Activated CD8-positive, alpha-beta memory T cell treated with anti-CD3 and anti-CD28 coated beads for 48 hours (primary cell): ENCODE results near the gene WNT7B.

Experiments used
- DNase-seq, 3 experiments: peaks; one replicate each; pipeline ENCODE4 v3.0.0-alpha.2; 2020; ENCODE audit warnings: low read depth in 2 of 3, low spot score in 2 of 3

WNT7B gene

DNA sequence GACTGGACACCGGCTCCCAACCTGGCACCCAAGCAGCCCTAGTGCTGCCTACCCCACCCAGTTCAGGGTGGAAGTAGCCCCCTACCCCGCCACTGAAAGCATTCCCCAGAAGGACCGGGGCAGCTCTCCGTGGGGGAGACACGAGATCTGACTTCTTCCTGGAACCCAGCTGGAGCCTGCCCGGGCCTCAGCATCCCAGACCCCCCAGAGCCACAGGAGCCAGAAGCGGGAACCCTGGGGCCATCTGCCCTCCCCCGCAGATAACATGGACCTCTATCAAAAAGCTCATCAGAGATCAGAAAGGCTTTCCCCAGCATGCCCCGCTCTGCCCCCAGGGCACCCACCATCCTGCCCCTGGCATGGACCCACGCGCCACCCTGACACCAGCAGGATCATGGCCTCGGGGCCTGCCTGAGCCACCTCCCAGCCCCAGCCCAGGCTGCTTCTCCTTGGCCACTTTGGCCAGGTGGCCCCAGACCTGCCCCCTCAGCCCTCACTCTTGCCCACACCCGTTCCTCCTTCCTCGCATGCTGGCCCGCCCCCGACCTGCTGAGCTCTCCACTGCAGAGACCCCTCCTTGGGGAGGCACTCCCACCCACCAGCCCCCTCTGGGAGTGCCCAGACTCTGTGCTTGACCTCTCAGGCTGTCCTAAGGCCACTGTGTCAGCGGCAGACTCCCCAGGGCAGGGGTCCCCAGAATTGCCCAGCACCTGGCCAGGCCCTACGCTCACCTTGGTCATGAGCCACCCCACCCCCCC is 17.1 kb downstream of the WNT7B start:
- DNase-seq = no peak

DNA sequence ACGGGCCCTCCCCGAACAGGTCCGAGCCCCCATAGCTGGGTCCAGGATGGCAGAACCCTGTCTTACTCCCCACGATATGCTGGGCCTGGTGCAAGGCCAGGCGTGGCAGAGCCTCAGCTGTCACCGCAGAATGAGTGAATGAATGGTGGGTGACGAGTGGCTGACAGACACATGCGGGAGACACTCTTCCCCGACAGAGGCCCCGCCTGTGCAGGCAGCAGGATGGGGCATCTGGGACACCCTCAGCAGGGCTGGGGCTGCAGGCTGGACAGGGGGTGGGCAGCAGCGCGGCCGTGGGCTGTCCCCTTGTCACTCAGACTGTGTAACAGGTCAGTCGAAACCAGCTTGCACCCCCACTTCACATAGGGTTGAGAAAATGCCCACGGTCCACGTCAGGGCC is 18.0 kb downstream of the WNT7B start:
- no peak for DNase-seq

DNA sequence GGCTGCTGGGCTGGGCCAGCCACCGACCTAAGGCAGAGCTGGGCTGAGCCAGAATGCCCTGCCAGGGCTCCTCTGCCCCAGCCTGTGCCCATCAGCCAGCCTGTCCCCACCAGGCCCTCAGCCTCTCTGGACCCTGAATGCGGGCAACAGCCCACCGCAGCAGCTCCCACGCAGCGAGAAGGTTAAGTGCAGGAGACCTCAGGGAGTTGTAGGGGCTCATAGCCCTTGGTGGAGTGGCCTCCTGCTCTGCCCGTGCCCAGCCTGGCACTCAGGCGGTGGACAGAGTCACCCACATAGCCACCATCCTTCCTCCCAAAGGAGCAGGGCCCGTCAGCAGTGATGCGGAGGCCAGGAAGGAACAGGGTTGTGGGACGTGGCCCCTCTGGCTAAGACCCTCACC is 19.1 kb downstream of the WNT7B start:
- no peak for DNase-seq

DNA sequence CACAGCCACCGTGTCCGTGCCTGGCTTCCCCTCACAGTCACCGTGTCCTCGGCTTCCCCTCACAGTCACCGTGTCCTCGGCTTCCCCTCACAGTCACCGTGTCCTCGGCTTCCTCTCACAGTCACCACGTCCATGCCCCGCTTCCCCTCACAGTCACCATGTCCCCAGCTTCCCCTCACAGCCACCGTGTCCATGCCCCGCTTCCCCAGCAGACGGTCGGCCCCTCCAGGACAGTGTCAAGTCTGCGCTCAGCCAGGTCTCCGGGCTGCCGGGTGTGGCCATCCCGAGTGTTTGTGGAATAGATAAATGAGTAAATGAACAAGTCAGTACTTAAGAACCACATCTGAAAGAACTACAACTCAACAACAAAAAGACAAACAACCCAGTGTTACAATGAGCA is 23.8 kb downstream of the WNT7B start:
- DNase-seq = no peak

DNA sequence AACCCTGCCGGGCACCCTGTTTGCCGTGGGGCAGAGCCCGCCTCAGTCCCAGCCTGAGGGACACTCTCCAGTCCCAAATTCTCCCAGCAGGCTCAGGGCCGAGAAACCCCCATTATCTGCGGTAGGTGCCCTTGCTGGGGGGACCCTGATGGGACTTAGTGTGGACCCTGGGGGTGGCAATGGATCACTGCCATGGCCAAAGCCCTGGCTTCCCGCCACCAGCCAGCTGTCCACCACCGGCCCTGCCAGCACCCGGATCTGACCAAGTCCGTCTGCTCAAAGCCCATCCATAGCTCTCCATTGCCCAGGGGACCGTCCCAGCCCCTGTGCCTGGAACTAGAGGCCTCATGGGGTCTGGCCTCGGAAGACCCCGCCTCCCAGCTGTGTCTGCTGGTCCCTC is 24.4 kb downstream of the WNT7B start:
- DNase-seq = no peak

DNA sequence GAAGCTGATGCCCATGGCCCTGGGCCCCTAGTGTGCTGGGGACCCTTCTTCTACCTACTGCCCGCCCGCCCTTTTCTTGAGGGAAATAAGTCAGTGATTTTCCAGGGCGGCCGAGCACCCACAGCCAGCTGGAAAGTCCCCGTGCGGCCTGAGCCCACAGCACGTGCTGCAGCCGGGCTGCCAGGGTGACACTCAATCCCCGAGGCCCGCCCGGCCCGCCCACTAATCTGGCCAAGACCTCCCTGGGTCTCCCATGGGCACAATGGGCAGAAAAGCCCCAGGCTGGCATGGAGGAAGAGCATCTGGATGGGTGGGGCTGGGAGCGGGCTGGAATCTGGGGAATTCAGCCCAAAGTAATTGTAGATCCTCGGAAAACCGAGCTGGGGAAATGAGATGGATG is 24.8 kb downstream of the WNT7B start:
- no peak for DNase-seq

DNA sequence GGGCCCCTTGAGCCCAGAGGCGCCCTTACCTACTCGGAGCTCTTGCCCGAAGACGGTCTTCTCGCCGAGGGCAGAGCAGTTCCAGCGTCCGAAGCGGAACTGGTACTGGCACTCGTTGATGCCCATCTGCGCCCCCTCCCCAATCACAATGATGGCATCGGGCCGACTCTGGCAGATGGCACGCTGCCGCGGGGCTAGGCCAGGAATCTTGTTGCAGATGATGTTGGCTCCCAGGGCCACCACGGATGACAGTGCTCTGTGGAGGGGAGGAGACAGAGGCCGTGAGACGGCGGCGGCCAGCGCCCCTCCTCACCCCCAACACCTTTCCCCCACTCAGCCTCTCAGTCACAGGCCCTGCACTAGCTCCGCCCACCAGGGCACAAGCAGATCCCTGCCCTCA is 27.1 kb downstream of the WNT7B start:
- DNase-seq = no peak

DNA sequence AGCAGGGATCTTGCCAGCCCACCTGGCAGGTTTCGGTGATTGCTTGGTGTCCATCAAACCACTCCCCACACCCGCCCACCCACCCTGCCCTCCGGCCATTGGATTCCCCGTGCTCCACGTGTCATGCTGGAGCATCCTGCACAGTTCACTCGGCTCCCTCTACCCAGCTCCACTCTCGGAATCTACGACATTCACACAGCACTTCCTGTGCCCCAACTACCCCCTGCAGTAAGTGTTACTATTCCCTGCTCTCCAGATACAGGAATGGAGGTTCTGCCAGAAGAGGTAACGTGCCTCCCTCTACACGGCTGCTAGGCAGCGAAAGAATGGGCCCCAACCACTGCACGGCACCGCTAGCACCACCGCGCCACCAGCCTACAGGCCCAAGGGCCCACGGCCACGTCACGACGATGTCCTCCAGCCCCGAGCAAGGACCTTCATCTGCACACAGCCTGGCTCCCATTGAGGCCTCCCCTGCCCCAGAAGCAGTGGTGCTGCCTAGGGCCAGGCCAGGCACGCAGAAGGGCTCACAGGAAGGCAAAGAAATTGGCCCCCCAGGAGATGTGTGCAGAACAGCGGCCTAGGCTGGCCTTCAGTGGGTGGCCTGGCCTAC is 27.6 kb downstream of the WNT7B start:
- DNase-seq = no peak

DNA sequence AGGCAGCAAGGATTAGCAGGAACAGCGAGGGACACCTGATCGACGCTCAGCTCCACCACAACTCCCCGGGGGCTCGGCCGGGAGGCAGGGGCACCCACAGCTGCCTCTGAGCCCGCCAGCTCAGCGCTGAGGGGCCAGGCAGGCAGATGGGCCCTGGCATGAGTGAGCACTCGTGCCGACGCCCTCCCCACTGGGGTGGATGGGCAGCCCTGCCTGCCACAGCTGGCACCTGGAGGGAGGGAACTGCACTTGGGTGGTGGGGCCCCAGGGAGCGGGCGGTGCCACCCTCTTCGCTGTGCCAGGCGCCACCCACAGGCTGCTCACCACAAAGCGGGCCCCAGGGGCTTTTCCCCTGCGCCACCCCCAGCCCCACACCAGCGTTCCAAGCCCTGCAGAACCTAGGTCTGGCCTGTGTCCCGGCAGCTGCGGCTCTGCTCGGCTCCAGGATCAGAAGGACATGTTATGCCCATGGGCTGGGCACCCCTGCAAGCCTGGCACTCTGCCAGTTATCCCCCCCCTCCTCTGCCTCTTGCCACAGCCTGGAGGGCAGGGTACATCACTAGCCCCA is 28.8 kb downstream of the WNT7B start:
- DNase-seq = no peak

DNA sequence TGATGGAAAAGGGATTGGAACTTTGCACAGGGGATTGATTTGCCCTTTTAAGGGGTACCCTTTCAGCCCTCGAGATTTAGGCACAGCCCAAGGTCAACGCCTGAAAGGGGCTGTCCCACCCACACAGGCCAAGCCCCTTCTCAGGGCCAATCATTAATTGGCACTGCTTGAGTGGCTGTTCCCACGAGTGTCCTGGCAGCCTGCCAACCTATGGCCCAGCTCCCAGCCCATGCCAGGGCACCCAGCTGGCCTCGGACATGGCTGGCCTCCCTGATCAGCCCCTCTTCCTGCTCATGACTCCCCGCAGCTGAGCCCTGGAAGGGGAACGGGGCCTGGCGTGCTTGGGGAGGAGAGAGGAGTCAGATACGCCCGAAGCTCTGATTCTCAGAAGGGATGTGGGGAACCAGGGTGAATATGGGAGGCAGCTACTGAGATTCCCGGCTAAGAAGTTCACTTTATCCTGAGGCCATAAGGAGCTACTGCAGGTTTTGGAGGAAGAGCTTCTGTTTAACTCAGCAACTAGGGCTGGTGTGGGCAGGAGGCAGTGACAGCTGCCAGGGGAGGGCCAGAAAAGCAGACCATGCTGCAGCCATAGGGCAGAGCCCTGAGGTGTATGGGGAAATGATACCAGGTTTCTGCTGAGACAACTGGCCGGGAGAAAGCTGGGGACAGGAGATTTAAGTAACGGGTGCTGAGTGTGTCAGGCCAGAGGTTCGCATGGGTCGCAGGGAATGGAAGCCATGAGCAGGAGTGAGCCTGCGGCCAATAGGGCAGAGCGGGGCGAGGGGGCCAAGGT is 30.0 kb downstream of the WNT7B start:
- DNase-seq = no peak

DNA sequence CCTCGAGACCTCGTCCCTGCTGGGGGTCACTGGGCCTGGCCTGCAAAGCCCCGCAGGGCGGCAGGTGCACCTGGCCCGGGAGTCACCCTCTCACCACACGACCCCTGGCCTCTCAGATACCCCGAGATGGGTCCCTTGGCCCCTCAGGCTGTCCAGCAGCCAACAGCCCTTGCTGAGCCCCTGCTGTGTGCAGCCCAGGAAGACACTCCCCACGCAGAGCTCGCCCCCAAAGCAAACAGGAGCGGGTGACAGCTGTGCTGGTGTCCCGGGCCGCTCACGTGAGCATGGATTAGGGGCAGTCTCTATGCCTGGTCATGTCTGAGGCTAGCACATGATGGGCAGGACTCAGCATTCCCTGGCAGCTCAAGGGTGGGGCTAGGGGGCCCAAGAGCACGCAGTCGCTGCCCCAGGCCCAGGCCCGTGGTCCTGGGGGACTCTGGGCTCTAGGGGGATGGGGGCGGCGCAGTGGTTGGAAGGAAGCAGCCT is 31.3 kb downstream of the WNT7B start:
- no peak for DNase-seq

DNA sequence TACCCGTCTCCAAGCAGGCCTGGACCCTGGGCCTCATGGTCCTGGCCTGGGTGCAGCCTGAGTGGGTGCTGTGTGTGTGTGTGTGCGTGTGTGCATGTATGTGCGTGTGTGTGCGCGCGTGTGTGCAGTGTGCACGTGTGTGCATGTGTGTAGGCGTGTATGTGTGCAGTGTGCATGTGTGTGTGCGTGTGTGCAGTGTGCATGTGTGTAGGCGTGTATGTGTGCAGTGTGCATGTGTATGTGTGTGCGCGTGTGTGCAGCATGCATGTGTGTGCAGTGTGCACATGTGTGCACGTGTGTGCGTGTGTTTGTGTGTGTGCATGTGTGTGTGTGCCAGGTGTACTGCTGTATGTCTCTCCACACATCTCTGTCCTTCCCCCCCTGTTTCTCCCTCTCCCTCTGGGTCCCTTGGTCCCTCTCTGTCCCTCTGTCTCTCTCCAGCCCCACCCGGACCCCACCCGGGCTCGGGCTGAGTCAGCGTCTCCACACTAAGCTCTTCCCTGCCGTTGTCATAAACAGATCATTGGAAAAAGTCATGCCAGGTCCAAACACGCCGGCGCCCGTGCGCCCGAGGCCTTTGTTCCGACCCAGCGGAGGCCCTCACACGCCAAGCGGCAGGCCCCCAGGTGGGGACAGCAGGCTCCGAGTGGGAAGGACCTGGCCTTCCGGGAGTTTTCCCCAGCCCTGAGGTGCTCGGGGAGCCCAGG is 34.0 kb downstream of the WNT7B start:
- no peak for DNase-seq

DNA sequence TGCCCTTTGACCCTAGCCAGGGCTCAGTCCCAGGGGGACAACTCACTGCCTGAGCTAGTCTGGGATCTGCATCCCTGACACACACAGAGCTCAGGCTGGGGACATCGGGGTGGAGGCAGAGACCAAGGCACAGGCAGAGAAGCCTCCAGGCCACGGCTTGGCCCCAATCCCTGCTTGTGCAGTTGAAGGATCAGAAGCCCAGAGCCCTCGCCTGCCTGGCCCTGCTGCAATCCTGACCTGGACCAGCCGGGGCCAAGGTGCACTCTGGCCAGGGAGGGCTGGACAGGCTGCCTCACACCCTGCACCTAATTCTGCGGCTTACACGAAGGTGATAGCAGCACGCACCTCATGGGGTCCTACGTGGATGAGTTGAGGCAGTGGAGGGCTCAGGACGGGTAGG is 34.6 kb downstream of the WNT7B start:
- no peak for DNase-seq

DNA sequence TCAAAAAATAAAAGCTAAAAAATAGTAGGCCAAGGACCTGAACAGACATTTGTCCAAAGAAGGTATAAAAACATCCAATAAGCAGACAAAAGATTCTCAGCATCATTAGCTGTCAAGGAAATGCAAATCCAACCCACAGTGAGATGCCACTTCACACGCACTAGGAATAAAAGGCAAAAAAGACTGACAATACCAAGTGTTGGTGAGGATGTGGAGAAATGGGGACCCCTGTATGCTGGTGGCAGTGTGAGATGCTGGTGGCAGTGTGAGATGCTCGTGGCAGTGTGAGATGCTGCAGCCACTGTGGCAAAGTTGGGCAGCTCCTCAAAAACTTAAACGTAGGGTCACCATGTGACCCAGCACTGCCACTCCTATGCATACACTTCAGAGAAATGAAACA is 38.0 kb downstream of the WNT7B start:
- DNase-seq = no peak

DNA sequence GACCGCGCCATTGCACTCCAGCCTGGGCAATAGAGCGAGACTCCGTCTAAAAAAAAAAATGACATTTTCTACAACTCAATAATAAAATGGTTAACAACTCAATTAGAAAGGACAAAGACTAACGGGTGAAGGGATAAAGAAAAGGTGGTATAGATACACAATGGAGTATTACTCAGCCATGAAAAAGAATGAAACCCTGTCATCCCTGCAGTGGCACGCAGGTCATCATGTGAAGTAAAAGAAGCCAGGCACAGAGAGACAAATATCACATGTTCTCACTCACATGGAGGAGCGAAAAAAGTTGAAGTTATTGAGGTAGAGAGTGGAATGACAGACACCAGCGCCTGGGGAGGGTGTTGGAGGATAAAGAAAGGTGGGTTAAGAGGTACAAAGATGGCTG is 39.0 kb downstream of the WNT7B start:
- no peak for DNase-seq

DNA sequence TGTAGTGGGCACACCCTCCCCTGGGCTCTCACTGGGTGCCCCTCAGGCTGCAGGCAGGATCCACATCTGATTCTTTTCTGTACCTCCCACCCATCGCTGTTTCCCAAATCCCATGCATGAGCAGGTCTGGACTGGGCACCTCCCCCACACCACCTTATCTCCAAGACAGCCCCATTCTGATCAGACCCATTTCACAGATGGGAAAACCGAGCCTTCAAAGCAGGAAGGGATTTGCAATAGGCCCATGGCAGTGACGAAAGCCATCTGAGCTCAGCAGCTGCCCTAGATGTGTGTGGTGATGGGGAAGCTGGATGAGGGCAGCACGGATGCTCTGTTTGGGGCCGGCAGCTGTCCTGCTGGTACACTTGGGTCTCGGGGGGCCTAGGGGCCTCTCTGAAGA is 41.4 kb downstream of the WNT7B start:
- DNase-seq = no peak

DNA sequence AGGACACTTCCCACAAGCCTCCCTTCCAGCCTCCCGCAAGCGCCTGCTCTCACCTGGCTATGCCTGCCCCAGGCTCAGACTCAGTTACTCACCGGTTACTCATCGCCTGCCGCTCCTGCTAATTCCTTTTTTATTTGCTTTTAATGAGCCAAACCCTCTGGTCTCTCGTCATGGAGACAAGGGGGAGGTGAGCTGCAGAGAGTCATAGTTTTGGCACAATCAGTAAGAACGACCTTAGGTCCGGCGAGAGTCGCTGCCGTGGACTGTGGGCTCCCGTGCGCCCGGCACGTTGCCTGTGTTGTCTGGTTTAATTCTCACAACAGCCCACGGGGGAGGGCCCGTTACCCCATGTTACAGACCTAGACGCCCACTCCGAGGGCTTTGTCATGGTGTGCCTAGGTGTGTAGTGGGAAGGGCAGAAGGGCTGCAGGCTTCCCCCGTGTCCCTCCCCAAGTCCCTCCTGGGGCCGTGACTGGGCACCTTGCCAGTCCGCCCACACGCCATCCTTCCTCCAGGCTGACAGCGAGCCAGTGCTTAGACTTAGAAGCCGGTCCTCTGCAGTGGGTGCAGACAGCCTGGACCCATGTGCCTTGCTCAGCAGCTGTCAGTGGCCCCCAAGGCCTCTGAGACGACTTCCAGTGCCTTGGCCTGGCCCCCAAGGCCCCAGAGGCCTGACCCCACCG is 42.2 kb downstream of the WNT7B start:
- no peak for DNase-seq

DNA sequence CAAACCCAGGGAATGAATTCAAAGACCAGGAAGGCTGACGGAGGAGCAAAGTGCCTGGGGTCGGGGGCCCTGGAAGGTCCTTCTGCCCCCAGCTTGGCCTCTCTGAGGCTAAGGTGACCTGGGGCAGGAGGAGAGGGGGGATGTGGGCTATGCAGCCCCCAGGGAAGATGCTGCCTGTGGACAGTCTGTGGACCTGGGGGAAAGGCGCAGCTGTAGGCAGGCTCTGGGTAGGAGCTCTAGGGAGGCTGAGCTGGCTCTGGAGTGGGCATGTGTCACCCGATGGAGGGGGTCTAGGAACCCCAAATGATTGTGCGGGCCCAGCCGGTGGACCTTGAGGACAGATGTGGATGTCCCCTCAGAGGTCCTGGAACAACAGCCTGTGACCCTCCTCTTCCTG is 42.8 kb downstream of the WNT7B start:
- DNase-seq = no peak

DNA sequence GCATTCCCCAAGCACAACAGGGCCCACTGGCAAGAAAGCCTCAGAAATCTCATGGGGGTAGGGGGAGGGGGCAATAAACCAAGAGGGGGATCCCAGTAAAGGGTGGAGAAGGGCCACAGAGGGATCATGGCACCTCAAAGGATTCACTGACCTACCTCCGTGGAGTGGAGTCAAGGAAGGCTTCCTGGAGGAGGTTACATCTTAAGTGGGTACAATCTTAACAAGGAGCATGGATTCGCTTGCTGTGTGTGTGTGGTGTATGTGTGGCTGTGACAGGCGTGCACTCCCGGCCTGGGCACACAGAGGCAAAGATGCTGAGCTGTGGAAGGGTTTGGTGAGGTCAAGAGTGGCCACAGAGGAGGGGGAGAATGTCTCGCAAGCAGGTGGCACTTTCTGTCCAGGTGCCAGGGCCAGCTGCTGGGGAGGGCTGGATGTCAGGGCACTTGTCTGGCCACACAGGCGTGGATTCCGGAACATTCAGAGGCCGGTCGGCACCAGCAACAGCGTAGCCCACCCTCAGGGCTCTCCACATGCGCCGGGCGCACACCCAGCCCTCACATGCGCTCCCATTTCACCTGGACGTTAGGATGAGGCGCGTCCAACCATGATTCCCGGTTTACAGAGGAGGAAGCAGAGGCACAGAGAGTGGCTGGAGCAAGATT is 43.3 kb downstream of the WNT7B start:
- no peak for DNase-seq

DNA sequence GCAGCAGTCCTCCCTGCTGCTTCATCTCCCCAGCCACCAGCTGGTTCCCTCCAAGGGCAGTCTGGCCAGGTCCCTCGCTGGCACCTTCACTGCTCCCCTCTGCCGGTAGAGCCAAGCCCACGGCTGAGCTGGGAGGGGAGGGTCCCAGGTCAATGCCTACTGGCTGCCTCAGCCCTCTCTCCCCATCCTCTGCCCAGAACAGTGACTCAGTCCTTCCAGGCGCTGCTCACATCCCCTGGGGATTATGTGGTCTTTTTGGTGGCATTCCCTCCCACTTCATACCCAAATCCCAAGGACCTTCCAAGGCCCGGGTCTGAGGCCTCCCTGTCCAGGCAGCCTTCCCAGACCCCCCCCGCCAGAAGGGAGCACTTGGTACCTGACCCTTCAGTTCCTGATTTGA is 44.9 kb downstream of the WNT7B start:
- DNase-seq = no peak
